ENCODE data around the gene TFPI. TPM values are rescaled to one million over a fixed set of nuclear protein-coding genes. Genes with fewer than 3 reads are reported as not detected.

The TFPI gene
- total RNA-seq, 1 experiment from 2014 or later, result 29.1 TPM

DNA sequence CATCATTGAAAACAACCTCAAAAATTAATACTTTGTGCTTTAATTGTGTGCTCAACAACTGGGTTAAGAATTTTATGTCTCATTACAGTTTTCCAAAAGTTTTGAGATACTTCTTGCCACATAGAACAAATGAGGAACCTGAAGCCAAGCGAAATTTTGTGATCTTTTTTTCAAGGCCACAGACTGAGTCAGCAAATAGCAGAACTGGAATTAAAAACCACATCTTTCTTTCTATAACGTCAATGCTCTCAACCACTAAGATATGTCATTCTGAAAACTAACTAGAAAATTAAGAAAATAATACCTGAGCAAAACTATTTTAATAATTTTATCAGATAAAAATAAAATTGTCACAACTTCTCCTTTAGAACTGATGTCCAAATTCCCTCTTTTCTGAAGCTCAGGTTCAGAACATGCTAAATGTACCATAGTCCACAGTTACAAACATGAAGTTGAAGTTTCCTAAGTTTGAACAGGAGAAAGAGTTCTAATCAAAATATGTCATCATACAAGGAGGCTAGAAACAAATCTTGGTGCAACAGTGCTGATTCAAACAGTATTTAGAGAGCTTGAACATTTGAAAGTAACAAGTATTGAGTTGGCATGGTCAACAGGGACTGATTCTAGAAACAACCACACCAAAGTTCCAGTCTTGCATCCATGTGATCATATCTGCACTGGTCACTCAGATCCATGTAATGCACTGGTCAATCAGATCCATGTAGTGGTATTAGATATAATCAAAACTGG is 78.6 kb downstream of the TFPI start:
- Histone ChIP-seq H3K9me3 (ENCODE audit: control insufficient read depth in 1 of 2, insufficient read depth in 1 of 2, low read depth in 1 of 2, low read length in 2 of 2) (no peaks in the 10 kb centered on the region), H4K20me1 (ENCODE audit: insufficient read depth) (no peaks in the 10 kb centered on the region), H3K36me3 (ENCODE audit: control insufficient read depth in 1 of 2, insufficient read depth in 2 of 2, low read length in 2 of 2) (no peaks in the 10 kb centered on the region), H3K9ac (ENCODE audit: low read length) (no peak overlapping the region), H3K27me3 (ENCODE audit: insufficient read depth, low read length) (no peaks in the 10 kb centered on the region), H3K79me2 (ENCODE audit: insufficient read depth, low read length) (no peaks in the 10 kb centered on the region), H2AFZ (ENCODE audit: low read depth, low read length, poor library complexity, severe bottlenecking) (no peak overlapping the region), H3K4me3 (replicated peaks in 1 of 2; ENCODE audit: low read depth in 1 of 2, low read length in 2 of 2) (no peak overlapping the region), H3K27ac (ENCODE audit: low read depth, low read length) (no peak overlapping the region), H3K4me1 (ENCODE audit: control insufficient read depth in 1 of 2, insufficient read depth in 2 of 2, low read length in 2 of 2) (no peaks in the 10 kb centered on the region), H3K4me2 (ENCODE audit: low read length) (no peak overlapping the region), H3K9me2 (ENCODE audit: insufficient read depth) (no peaks in the 10 kb centered on the region)
- no peak for ATAC-seq
- no peak for DNase-seq (ENCODE audit: low read depth, low spot score)
- intact Hi-C loops (cut with micrococcal nuclease), result no loop called here
- no TSS peak for BruUV-seq (replicated peaks)
- POLR2A ChIA-PET, result no interaction called here
- RAD21 ChIA-PET (ENCODE audit: low non-redundant PET in 1 of 2, low total read pairs in 2 of 2, uncharacterized antibody in 2 of 2, unreplicated experiment in 2 of 2), result no interaction called here
- TF ChIP-seq JUND (IDR thresholded peaks at IDR 0.05) (no peak), POLR2A (IDR thresholded peaks at IDR 0.05; ENCODE audit: borderline replicate concordance, extremely low read depth, insufficient read depth, insufficient read length) (no peak), CBX3 (IDR thresholded peaks at IDR 0.05; ENCODE audit: low read depth) (no peak), EZH2phosphoT487 (IDR thresholded peaks at IDR 0.05; ENCODE audit: borderline replicate concordance) (no peak), TCF7L2 (IDR thresholded peaks at IDR 0.05; ENCODE audit: borderline replicate concordance, extremely low read depth, insufficient read depth, insufficient read length) (no peak)
- CTCF ChIA-PET, result interaction anchor here (0.8 kb wide), 1 partner anchor 106 kb away, joined by 3 read pairs; no protein-coding TSS in a partner anchor

DNA sequence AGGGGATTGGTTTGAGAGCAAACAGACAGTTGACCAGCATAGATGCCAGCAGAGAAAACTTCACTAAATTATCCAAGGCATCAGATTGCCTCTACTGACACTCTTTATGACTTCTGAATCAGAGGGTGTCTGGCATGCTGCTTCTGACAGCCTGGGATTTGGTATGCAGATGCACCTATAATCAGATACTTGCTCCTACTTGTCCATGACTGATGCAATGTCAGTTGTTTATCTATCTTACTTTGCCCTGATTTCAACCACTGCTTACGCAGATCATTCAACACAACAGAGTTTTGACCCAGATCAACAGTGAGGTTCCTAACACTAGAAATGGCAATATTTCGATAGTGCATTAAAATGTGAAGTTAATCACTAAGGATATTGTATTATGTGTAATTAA is 83.5 kb downstream of the TFPI start:
- no peak overlapping the region for H3K4me2 ChIP-seq (ENCODE audit: low read length)
- H4K20me1 ChIP-seq (ENCODE audit: insufficient read depth), result no peaks in the 10 kb centered on the region
- no peak for DNase-seq (ENCODE audit: low read depth, low spot score)
- no peak overlapping the region for H3K4me3 ChIP-seq (replicated peaks in 1 of 2; ENCODE audit: low read depth in 1 of 2, low read length in 2 of 2)
- intact Hi-C loops (cut with micrococcal nuclease), result no loop called here
- no peak overlapping the region for H2AFZ ChIP-seq (ENCODE audit: low read depth, low read length, poor library complexity, severe bottlenecking)
- H3K9me3 ChIP-seq (ENCODE audit: control insufficient read depth in 1 of 2, insufficient read depth in 1 of 2, low read depth in 1 of 2, low read length in 2 of 2), result no peaks in the 10 kb centered on the region
- no TSS peak for BruUV-seq (replicated peaks)
- TF ChIP-seq ELF1 (IDR thresholded peaks at IDR 0.05; ENCODE audit: borderline replicate concordance, low read depth) (no peak), POLR2AphosphoS5 (IDR thresholded peaks at IDR 0.05; ENCODE audit: low read depth, low read length) (no peak)
- ChIA-PET CTCF (no interaction called here), POLR2A (no interaction called here), RAD21 (ENCODE audit: low non-redundant PET in 1 of 2, low total read pairs in 2 of 2, uncharacterized antibody in 2 of 2, unreplicated experiment in 2 of 2) (no interaction called here)
- H3K9me2 ChIP-seq (ENCODE audit: insufficient read depth), result no peaks in the 10 kb centered on the region
- no peak overlapping the region for H3K9ac ChIP-seq (ENCODE audit: low read length)
- no peak overlapping the region for H3K27ac ChIP-seq (ENCODE audit: low read depth, low read length)
- H3K79me2 ChIP-seq (ENCODE audit: insufficient read depth, low read length), result no peaks in the 10 kb centered on the region
- no peaks in the 10 kb centered on the region for H3K36me3 ChIP-seq (ENCODE audit: control insufficient read depth in 1 of 2, insufficient read depth in 2 of 2, low read length in 2 of 2)
- H3K27me3 ChIP-seq (ENCODE audit: insufficient read depth, low read length), result no peaks in the 10 kb centered on the region
- ATAC-seq, result no peak
- no peaks in the 10 kb centered on the region for H3K4me1 ChIP-seq (ENCODE audit: control insufficient read depth in 1 of 2, insufficient read depth in 2 of 2, low read length in 2 of 2)

Data from HCT116 (cell line).